H1 (cell line): ENCODE measurements around the gene ALG2. TPM values are rescaled to one million over a fixed set of nuclear protein-coding genes. Genes with fewer than 3 reads are reported as not detected.

ENCODE experiments used
- CTCF ChIA-PET: fragments of 300-600 bp; sonication (Branson Sonifier 250); formaldehyde crosslinking; loops from one replicate; lab custom pipeline; 2021; ENCODE audit not compliant: partially characterized antibody; lab: Charles Lee
- POLR2A ChIA-PET: fragments of 300-600 bp; sonication (Branson Sonifier 250); formaldehyde crosslinking; loops from one replicate; lab custom pipeline; 2021; ENCODE audit warnings: inconsistent platforms; ENCODE audit not compliant: partially characterized antibody; lab: Charles Lee
- DNase-seq, 2 experiments: peaks; one replicate each; pipeline versions ENCODE4 v3.0.0 to v3.0.0-alpha.2; 2010 to 2022; ENCODE audit warnings: low spot score in 2 of 2, low read depth in 1 of 2, mixed read lengths in 1 of 2
- FAIRE-seq: peaks from 2 replicates; lab custom pipeline; 2011; peaks lifted over from hg19 to GRCh38; lab: Jason Lieb, UNC
- H2AFZ ChIP-seq: 2 replicates; pipeline ENCODE4 v1.8.1; 2012; ENCODE audit warnings: low read length, inconsistent platforms
- H2AK5ac ChIP-seq: 2 replicates; pipeline ENCODE4 v1.6.1; 2013; ENCODE audit warnings: low read depth, low read length
- H2BK120ac ChIP-seq: replicated peaks from 2 replicates; pipeline ENCODE3; 2013; ENCODE audit warnings: low read depth, low read length, inconsistent platforms
- H2BK12ac ChIP-seq: 2 replicates; pipeline ENCODE4 v1.6.1; 2013; ENCODE audit warnings: low read depth, low read length
- H2BK15ac ChIP-seq: 2 replicates; pipeline ENCODE4 v1.6.1; 2013; ENCODE audit warnings: low read length
- H2BK20ac ChIP-seq: 2 replicates; pipeline ENCODE4 v1.6.1; 2013; ENCODE audit warnings: low read length
- H2BK5ac ChIP-seq: 2 replicates; pipeline ENCODE4 v1.6.1; 2013; ENCODE audit warnings: low read depth, low read length
- H3K14ac ChIP-seq: 2 replicates; pipeline ENCODE4 v1.6.1; 2013; ENCODE audit warnings: inconsistent platforms; ENCODE audit not compliant: insufficient read length
- H3K18ac ChIP-seq: 2 replicates; pipeline ENCODE4 v1.6.1; 2013; ENCODE audit warnings: low read length; ENCODE audit errors: extremely low read depth
- H3K23ac ChIP-seq: 2 replicates; pipeline ENCODE4 v1.6.1; 2013; ENCODE audit warnings: inconsistent platforms; ENCODE audit not compliant: insufficient read length
- H3K23me2 ChIP-seq: 2 replicates; pipeline ENCODE4 v1.6.1; 2013; ENCODE audit warnings: low read depth, low read length
- H3K27ac ChIP-seq: 2 replicates; pipeline ENCODE4 v1.6.1; 2011; ENCODE audit warnings: low read depth, low read length, inconsistent platforms
- H3K27me3 ChIP-seq, 4 experiments: replicated peaks in 1 of 4; 1 replicate in 1 of 4; 2 replicates in 3 of 4; pipeline versions ENCODE4 v1.6.1 to v1.8.1; 2011 to 2013; ENCODE audit warnings: low read length in 3 of 4, mild to moderate bottlenecking in 3 of 4, inconsistent platforms in 2 of 4, mixed read lengths in 2 of 4, moderate library complexity in 1 of 4; ENCODE audit not compliant: control insufficient read depth in 3 of 4, insufficient read depth in 3 of 4; ENCODE audit errors: extremely low read depth in 1 of 4
- H3K36me3 ChIP-seq, 4 experiments: 2 replicates each; pipeline versions ENCODE4 v1.6.1 to v1.8.1; 2011 to 2013; ENCODE audit warnings: mild to moderate bottlenecking in 4 of 4, low read length in 3 of 4, moderate library complexity in 2 of 4, control low read depth in 1 of 4, inconsistent platforms in 1 of 4; ENCODE audit not compliant: insufficient read depth in 4 of 4, control insufficient read depth in 2 of 4
- H3K4ac ChIP-seq: replicated peaks from 2 replicates; pipeline ENCODE3; 2013; ENCODE audit warnings: low read length, low read depth, mixed read lengths, inconsistent platforms; ENCODE audit not compliant: insufficient read length
- H3K4me1 ChIP-seq, 4 experiments: replicated peaks in 1 of 4; 1 replicate in 1 of 4; 2 replicates in 3 of 4; pipeline versions ENCODE4 v1.6.1 to v1.8.1; 2011 to 2013; ENCODE audit warnings: low read length in 3 of 4, inconsistent platforms in 2 of 4, mixed read lengths in 1 of 4; ENCODE audit not compliant: insufficient read depth in 4 of 4, control insufficient read depth in 3 of 4
- H3K4me2 ChIP-seq, 2 experiments: 2 replicates each; pipeline versions ENCODE4 v1.6.1 to v1.8.1; 2011 to 2013; ENCODE audit warnings: low read depth in 2 of 2, low read length in 2 of 2, control low read depth in 1 of 2, inconsistent platforms in 1 of 2, mild to moderate bottlenecking in 1 of 2; ENCODE audit not compliant: insufficient read depth in 1 of 2
- H3K4me3 ChIP-seq, 4 experiments: fragments of 200-600, 300-600 bp in 1 of 4; sonication (generic), shearing (Covaris generic), sonication (Bioruptor Twin) in 1 of 4; 2 replicates each; pipeline versions ENCODE4 v1.5.1 to v1.8.1; 2011 to 2016; ENCODE audit warnings: low read length in 4 of 4, low read depth in 3 of 4, control low read depth in 2 of 4, inconsistent platforms in 2 of 4, mild to moderate bottlenecking in 2 of 4, mixed read lengths in 1 of 4, moderate library complexity in 1 of 4; ENCODE audit not compliant: insufficient read depth in 2 of 4; ENCODE audit errors: extremely low read depth in 1 of 4
- H3K56ac ChIP-seq: replicated peaks from 2 replicates; pipeline ENCODE3; 2013; ENCODE audit warnings: low read depth, mild to moderate bottlenecking, mixed read lengths, low read length, inconsistent platforms; ENCODE audit not compliant: insufficient read length
- H3K79me1 ChIP-seq: 2 replicates; pipeline ENCODE4 v1.6.1; 2013; ENCODE audit warnings: low read depth, low read length, control low read depth
- H3K79me2 ChIP-seq, 2 experiments: 2 replicates each; pipeline versions ENCODE4 v1.6.1 to v1.8.1; 2012 to 2013; ENCODE audit warnings: low read length in 2 of 2, mild to moderate bottlenecking in 2 of 2, inconsistent platforms in 1 of 2; ENCODE audit not compliant: insufficient read depth in 2 of 2, control insufficient read depth in 1 of 2
- H3K9ac ChIP-seq, 4 experiments: replicated peaks in 1 of 4; 1 replicate in 1 of 4; 2 replicates in 3 of 4; pipeline versions ENCODE4 v1.6.1 to v1.8.1; 2011 to 2013; ENCODE audit warnings: low read depth in 3 of 4, low read length in 3 of 4, control low read depth in 2 of 4, mild to moderate bottlenecking in 2 of 4, moderate library complexity in 2 of 4, inconsistent platforms in 1 of 4; ENCODE audit errors: extremely low read depth in 1 of 4
- H3K9me3 ChIP-seq, 2 experiments: 2 replicates each; pipeline versions ENCODE4 v1.6.1 to v1.8.1; 2012 to 2013; ENCODE audit warnings: mild to moderate bottlenecking in 2 of 2, moderate library complexity in 2 of 2, control low read depth in 1 of 2, inconsistent platforms in 1 of 2, low read depth in 1 of 2, low read length in 1 of 2, mixed read lengths in 1 of 2; ENCODE audit not compliant: insufficient read depth in 2 of 2
- H4K20me1 ChIP-seq, 2 experiments: replicated peaks in 1 of 2; 2 replicates each; pipeline versions ENCODE3 to v1.8.1; 2011 to 2013; ENCODE audit warnings: inconsistent platforms in 2 of 2, low read length in 2 of 2, mild to moderate bottlenecking in 1 of 2; ENCODE audit not compliant: insufficient read depth in 2 of 2, control insufficient read depth in 1 of 2
- H4K5ac ChIP-seq: 2 replicates; pipeline ENCODE4 v1.6.1; 2013; ENCODE audit warnings: low read length, low read depth, mixed read lengths, inconsistent platforms; ENCODE audit not compliant: insufficient read length
- H4K8ac ChIP-seq: 2 replicates; pipeline ENCODE4 v1.8.0; 2013; ENCODE audit warnings: mild to moderate bottlenecking, moderate library complexity, low read length, inconsistent platforms; ENCODE audit not compliant: insufficient read depth; ENCODE audit errors: extremely low read depth
- H4K91ac ChIP-seq: replicated peaks from 2 replicates; pipeline ENCODE3; 2013; ENCODE audit warnings: low read length, mixed read lengths, inconsistent platforms; ENCODE audit not compliant: insufficient read length
- YY1 ChIP-seq: IDR thresholded peaks from 2 replicates; pipeline ENCODE4 v1.6.1; 2011; ENCODE audit warnings: low read depth, mild to moderate bottlenecking, low read length
- WGBS, 2 experiments: shearing (Covaris generic) in 1 of 2; methylation state at CpG; one replicate each; pipeline versions ENCODE4 v1.1.6 to v1.1.7; 2013 to 2015; ENCODE audit warnings: low lambda C conversion rate in 2 of 2, mixed read lengths in 2 of 2, inconsistent platforms in 1 of 2, low coverage in 1 of 2, missing lambda C conversion rate in 1 of 2; ENCODE audit not compliant: insufficient replicate concordance in 2 of 2, insufficient coverage in 1 of 2, insufficient read length in 1 of 2; ENCODE audit errors: extremely low coverage in 1 of 2, missing lambda C conversion rate in 1 of 2; 5-methylcytosine and 5-hydroxymethylcytosine counted together
- polyA plus RNA-seq, 7 experiments: library from polyadenylated mRNA; depleted of rRNA in 3 of 7; stranded (reverse) in 5 of 7; unstranded in 2 of 7; fragments of >200 nt in 5 of 7; fragments of 200-250 nt in 2 of 7; gene quantifications; 1 replicate in 5 of 7; 2 replicates in 1 of 7; 4 replicates in 1 of 7; pipeline versions ENCODE4 v1.2.1 to v1.2.3, GENCODE V29; 2011 to 2013; ENCODE audit warnings: missing spikeins in 2 of 7, mixed read lengths in 2 of 7
- total RNA-seq: library from RNA; stranded (reverse); fragmentation: NEBNext Ultra II Directional; extraction: Animal tissue kit (Norgen Biotek cat#: 25700); gene quantifications from 2 replicates; pipeline ENCODE4 v1.2.1, GENCODE V29; 2021

ALG2 gene
- total and polyA plus RNA-seq, 2 of the 8 experiments (the other 6 are each of a cell fraction or from before 2014, with no cell fraction given) = 27.1 to 30.7 TPM

- Histone ChIP-seq H4K20me1 (no peaks in the 10 kb centered on the region), H3K27ac (no peak overlapping the region), H3K4me1 (no peaks in the 10 kb centered on the region), H2BK20ac (no peak overlapping the region), H3K79me2 (no peaks in the 10 kb centered on the region), H4K5ac (no peak overlapping the region), H3K9ac (no peak overlapping the region), H3K36me3 (no peaks in the 10 kb centered on the region), H4K91ac (no peak overlapping the region), H3K9me3 (no peaks in the 10 kb centered on the region), H3K56ac (no peak overlapping the region), H2BK120ac (no peak overlapping the region), H3K14ac (no peak overlapping the region), H3K23me2 (no peaks in the 10 kb centered on the region), H3K4me2 (no peak overlapping the region), H3K79me1 (no peaks in the 10 kb centered on the region), H3K27me3 (no peaks in the 10 kb centered on the region), H2AFZ (no peak overlapping the region), H2AK5ac (no peak overlapping the region), H3K18ac (no peak overlapping the region), H3K4ac (no peak overlapping the region), H2BK5ac (no peak overlapping the region), H3K23ac (no peak overlapping the region), H4K8ac (no peak overlapping the region), H2BK15ac (no peak overlapping the region), H3K4me3 (no peak overlapping the region), H2BK12ac (no peak overlapping the region)
- POLR2A ChIA-PET = no interaction called here
- FAIRE-seq = no peak
- no peak for DNase-seq
- CTCF ChIA-PET = no interaction called here
- 65% methylated on average over 3 of the region's 3 CpGs; no CpG with 5 or more reads in 1 of the 2 experiments for WGBS, 2 experiments
- no peak for TF ChIP-seq YY1
Observed at GRCh38 chr9:99270491-99270890, 48.7 kb upstream of the ALG2 start.
